Posterior cingulate gyrus (tissue), 11 donors: ENCODE measurements around the gene OSTC.

Source experiments
- DNase-seq, 10 donors: peaks; one replicate each; pipeline versions ENCODE4 v3.0.0 to v3.0.0-alpha.2; 2020 to 2021; ENCODE audit warnings: mixed read lengths in 3 of 10
- intact Hi-C: fragments of 100-400 bp; cut with DNase I; formaldehyde crosslinking; loops from one replicate; pipeline ENCODE4 v1.15.1; 2023

OSTC gene

GRCh38 chr4:108637856-108638255 is 12.5 kb upstream of the OSTC start:
- intact Hi-C loops, result no loop called here
- no peak for DNase-seq

- intact Hi-C loops, result no loop called here
- DNase-seq, result no peak
These were observed 6.2 kb upstream of the OSTC start for GRCh38 chr4:108644237-108644636.

- intact Hi-C loops, result no loop called here
- DNase-seq, result no peak
These were observed 3.7 kb upstream of the OSTC start for GRCh38 chr4:108646706-108647105.

- no peak for DNase-seq
- intact Hi-C loops, result loop anchor here (1.0 kb wide), 1 partner anchor 30 kb away; the partner anchor contains the start of gene RPL34
These were observed 562 bp upstream of the OSTC start for GRCh38 chr4:108649863-108650211.

- no peak for DNase-seq
These were observed 804 bp downstream of the OSTC start for GRCh38 chr4:108651014-108651791.

GRCh38 chr4:108662629-108663028 is 12.2 kb downstream of the OSTC start:
- intact Hi-C loops, result no loop called here
- no peak for DNase-seq

More at GRCh38 chr4:108651014-108651791, 804 bp downstream of the OSTC start:
- intact Hi-C loops, result no loop called here

- intact Hi-C loops, result no loop called here
- DNase-seq, result no peak
These were observed 24.1 kb downstream of the OSTC start for GRCh38 chr4:108674356-108674977.

GRCh38 chr4:108681321-108681809 is 31.0 kb downstream of the OSTC start:
- DNase-seq, result no peak
- intact Hi-C loops, result loop anchor here (5.0 kb wide), 1 partner anchor 726 kb away; no protein-coding TSS in a partner anchor

- no peak for DNase-seq
- intact Hi-C loops, result loop anchor here (5.0 kb wide), 1 partner anchor 724 kb away; no protein-coding TSS in a partner anchor
These were observed 33.1 kb downstream of the OSTC start for GRCh38 chr4:108683479-108683878.

GRCh38 chr4:108685036-108685686 is 34.8 kb downstream of the OSTC start:
- intact Hi-C loops, result no loop called here
- DNase-seq, result no peak

- DNase-seq, result no peak
- intact Hi-C loops, result no loop called here
These were observed 40.3 kb downstream of the OSTC start for GRCh38 chr4:108690738-108691137.

- intact Hi-C loops, result no loop called here
These were observed 42.8 kb downstream of the OSTC start for GRCh38 chr4:108693211-108693610.

GRCh38 chr4:108693819-108694218 is 43.4 kb downstream of the OSTC start:
- no peak for DNase-seq
- intact Hi-C loops, result no loop called here

More at GRCh38 chr4:108693211-108693610, 42.8 kb downstream of the OSTC start:
- no peak for DNase-seq

GRCh38 chr4:108694423-108694822 is 44.0 kb downstream of the OSTC start:
- intact Hi-C loops, result no loop called here
- no peak for DNase-seq

- no peak for DNase-seq
- intact Hi-C loops, result no loop called here
These were observed 44.7 kb downstream of the OSTC start for GRCh38 chr4:108695062-108695461.

- no peak for DNase-seq
- intact Hi-C loops, result no loop called here
These were observed 45.8 kb downstream of the OSTC start for GRCh38 chr4:108696160-108696559.

- no peak for DNase-seq
- intact Hi-C loops, result no loop called here
These were observed 49.8 kb downstream of the OSTC start for GRCh38 chr4:108700081-108700757.

- intact Hi-C loops, result no loop called here
- no peak for DNase-seq
These were observed 52.6 kb downstream of the OSTC start for GRCh38 chr4:108702960-108703359.

GRCh38 chr4:108703370-108703769 is 53.0 kb downstream of the OSTC start:
- intact Hi-C loops, result no loop called here
- DNase-seq, result no peak

- intact Hi-C loops, result no loop called here
- DNase-seq, result no peak
These were observed 53.6 kb downstream of the OSTC start for GRCh38 chr4:108703966-108704365.

GRCh38 chr4:108706289-108706688 is 55.9 kb downstream of the OSTC start:
- DNase-seq, result no peak
- intact Hi-C loops, result no loop called here
